ENCODE results near the gene TLE5.
"Not testable (repeated sequence)": the region's sequence is repeated elsewhere in the genome, so short reads cannot be mapped to it uniquely, and the experiment has no call there.

The TLE5 gene

DNA sequence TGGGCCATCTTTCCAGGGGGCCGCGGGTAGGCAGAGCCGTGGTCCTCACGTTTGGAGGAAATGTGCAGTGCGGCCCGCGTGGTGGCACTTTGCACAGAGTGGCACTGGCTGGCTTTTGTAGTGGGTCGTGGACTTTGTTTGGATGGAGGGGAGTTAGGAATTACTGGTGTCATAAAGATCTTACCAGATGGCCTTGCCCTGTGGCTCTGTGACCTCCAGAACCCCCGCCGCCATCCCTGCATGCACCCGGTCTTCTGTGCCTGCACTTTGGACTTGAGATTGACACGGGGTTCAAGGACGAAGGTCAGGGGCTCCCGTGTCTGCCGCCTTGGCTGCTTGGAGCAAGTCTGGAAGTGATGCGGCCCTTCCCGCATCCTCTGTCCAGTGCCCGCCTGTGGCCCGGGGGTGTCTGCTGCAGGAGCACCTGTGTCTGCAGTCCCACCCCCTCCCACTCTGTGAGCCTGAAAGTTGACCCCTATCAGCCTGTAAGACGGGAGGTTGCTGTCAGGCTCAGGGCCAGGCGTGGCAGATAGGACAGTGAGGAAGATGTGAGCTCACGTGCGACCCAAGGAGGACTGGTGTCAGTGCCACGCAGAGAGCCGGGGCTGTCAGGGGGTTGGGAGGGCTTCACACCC, 34.1 kb upstream of the TLE5 start:
- no peak for DNase-seq

DNA sequence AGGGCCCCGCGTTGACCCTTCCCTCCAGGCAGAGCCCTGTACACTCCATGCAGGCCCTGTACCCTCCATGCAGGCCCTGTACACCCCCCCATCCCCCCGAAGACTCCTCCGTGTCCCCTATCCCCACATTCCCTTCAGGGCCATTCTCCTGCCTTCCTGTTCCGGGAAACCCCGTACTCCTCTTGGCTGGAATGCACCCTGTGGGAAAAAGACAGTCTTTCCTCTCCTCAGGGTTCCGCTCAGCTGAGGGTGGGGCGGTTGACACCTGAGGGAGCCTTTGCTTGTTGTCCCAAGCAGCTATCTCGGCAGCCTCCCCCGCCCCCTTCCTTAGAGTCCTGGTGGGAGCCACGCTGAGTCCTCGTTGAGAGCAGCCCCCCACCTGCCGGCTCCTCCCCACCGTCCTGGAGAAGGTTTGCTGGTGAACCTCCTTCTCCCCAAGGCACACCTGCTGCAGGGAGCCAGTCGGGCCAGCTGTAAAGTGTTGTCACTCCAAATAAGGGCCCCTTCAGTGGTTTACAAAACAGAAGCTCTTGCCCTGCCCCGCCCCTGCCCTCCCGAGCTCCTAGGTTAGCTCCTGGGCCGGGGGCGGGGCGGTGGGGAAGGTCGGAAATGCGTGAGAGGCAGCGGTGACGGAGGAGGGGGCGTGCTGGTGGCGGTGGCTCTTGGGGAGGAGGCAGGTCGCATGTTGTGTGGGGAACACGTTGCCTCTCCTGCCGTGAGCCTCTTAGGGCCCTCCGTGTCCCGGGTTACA, 33.3 kb upstream of the TLE5 start:
- DNase-seq: no peak

DNA sequence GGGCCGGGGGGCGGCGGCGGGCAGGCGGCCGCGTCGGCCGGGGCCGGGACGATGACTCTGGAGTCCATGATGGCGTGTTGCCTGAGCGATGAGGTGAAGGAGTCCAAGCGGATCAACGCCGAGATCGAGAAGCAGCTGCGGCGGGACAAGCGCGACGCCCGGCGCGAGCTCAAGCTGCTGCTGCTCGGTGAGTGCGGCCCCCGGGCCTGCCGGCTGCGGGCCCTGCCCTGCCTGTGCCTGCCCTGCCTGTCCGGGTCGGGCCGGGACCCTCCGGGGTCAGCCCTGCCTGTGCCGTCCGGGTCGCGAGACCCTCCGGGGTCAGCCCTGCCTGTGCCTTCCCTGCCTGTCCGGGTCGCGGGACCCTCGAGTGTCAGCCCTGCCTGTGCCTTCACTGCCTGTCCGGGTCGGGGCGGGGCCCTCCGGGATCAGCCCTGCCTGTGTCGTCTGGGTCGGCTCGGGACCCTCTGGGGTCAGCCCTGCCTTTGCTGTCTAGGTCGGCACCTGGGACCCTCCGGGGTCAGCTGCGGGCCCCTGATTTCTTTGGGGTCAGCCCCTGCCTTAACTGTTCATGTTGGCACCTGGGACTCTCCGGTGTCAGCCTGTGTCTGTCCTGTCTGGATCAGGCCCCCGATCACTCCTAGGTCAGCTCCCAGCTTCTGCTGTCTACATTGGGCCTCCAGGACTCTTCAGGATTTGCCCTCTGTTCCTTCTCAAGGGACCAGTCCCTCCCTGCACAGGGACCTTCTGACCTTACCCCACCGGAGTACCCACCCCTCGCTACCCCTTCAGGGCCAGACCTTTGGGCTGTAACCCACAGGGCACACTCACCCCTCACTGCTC, 32.5 kb upstream of the TLE5 start:
- no peak for DNase-seq

DNA sequence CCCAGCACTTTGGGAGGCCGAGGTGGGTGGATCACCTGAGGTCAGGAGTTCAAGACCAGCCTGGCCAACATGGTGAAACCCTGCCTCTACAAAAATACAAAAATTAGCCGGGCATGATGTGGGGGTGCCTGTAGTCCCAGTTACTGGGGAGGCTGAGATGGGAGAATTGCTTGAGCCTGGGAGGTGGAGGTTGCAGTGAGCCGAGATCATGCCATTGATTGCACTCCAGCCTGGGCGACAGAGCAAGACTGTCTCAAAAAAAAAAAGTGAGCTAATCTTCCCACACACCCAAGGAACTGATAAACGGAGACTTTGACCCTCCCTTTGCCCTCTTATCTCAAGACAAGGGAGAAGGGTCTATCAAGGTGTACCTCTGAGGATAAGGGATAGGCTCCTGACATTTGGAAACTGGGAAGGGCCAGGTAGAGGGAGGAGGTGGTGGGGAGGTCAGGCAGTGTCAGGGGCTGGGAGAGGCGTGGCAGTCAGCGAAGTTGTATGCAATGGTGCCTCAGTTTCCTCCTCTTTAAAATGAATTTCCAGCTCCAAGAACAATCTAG, 27.1 kb upstream of the TLE5 start:
- not testable (repeated sequence) for DNase-seq

DNA sequence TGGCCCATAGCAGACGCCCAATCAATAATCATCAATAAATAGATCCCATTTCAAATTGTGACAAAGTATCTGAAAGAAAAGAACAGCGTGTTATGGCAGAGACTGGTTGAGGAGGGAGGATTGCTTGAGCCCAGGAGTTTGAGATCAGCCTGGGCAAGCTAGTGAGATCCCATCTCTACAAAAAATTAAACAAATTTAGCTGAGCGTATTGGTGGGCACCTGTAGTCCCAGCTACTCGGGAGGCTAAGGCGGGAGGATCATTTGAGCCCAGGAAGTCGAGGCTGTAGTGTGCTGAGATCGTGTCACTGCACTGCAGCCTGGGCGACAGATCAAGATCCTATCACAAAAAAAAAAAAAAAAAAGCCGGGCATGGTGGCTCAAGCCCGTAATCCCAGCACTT, 25.5 kb upstream of the TLE5 start:
- DNase-seq: no peak

DNA sequence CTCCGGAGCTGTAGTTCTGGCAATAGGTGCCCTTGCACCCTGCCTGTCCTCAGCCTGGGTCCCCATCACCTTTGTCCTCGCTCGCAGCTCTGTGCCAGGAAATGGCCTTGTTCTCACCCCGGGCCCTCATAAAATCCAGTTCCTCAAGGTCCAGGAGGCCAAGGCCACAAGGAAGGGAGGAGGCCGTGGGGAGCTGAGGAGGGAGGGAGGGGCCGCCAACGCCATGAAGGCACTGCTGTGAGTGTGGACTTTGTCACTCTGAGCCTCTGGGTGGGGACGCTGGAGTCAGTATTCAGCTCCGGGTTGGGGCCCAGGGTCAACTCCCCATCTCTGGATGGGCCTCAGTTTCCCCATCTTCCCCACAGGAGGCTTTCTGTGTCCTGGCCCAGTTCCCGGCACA, 22.6 kb upstream of the TLE5 start:
- no peak for DNase-seq

DNA sequence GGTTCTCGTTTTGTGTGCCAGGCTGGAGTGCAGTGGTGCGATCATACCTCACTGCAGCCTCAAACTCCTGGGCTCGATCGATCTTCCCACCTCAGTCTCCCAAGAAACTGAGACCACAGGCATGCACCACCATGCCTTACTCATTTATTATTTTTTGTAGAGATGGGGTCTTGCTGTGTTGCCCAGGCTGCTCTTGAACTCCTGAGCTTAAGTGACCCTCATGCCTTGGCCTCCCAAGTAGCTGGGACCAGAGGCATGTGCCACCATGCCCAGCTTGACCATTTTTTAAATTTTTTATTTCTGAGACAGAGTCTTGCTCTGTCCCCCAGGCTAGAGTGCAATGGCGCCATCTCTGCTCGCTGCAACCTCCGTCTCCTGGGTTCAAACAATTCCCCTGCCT, 21.7 kb upstream of the TLE5 start:
- no peak for DNase-seq

DNA sequence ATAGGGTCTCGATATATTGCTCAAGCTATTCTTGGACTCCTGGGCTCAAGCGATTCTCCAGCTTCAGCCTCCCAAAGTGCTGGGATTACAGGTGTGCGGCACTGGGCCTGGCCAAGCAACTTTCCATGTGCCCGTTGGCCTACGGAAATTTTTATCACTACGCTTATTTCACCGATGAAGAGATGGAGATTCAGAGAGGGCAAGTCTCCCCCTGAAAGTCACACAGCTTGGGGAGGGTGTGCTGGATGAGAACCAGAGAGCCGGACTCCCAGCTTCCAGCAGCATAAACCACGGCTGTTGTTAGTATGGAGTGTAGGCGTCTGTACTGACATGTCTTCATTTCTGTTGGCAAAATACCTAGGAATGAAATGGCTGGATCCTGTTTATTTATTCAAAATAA, 20.0 kb upstream of the TLE5 start:
- DNase-seq: no peak

DNA sequence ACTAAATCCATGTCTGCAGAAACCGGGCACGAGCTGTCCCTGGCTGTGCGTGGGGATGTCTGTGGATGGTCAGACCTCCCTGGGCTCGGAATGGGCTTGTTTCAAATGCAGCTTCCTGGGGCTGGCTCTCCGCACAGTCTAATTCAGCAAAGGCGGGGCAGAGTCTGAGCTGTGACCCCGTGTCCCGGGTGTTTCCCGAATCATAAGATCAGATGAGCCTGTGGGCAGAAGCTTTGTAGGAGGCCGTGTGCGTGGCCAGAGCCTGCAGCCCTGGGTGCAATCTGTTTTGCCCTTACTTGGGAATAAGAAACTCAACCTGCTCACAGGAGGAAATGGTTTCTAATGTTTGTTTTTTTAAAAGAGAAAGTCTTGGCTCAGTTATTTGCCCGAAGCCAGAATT, 18.0 kb upstream of the TLE5 start:
- no peak for DNase-seq

DNA sequence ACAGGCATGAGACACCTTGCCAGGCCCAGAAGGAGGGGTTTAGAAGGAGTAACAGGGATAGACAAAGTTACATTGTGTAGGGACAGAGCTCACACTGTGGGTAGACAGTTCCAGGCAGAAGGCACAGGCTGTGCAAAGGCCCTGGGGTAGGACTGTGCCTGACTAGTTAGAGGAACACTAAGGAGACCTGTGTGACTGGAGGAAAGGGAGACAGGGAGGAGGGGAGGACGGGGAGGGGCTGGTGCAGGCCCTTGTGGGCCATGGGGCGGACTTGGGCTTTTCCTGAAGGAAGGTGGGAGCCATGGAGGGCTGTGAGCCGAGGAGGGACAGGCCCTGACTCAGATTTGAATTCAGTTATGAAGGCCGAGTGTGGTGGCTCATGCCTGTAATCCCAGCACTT, 17.3 kb upstream of the TLE5 start:
- DNase-seq: no peak

DNA sequence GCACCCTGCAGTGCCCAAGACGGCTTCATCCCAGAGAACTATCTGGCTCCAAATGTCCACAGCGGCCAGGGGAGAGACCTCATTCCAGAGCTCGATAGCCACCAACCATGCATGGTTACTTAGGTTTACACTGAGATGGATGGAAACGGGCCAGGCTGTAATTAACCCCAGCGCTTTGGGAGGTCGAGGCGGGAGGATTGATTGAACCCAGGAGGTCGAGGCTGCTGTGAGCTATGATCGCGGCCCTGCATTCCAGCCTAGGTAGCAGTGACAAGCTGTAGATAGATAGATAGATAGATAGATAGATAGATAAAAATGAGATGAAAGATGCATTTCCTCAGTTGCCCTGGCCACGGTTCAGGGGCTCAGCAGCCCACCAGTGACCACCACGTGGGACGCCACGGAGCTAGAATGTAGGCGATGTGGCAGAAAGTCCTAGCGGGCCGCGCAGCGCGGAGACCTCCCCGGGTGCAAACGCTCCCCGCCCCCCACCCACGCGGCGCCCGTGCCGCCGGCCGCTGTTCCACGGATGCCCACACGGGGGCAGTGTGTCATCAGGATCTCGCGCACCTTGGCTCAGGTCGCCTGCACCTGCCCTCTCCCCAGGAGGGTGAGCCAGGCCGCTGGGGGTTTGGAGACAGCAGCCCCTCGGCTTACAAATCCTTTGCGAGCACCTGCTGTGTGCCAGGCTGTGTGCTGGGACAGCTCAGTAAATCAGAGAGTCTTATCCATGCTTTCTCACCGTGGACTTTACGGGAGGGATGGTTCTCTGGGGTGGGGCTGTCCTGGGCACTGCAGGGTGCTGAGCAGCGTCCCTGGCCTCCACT, 13.5 kb upstream of the TLE5 start:
- no peak for DNase-seq

DNA sequence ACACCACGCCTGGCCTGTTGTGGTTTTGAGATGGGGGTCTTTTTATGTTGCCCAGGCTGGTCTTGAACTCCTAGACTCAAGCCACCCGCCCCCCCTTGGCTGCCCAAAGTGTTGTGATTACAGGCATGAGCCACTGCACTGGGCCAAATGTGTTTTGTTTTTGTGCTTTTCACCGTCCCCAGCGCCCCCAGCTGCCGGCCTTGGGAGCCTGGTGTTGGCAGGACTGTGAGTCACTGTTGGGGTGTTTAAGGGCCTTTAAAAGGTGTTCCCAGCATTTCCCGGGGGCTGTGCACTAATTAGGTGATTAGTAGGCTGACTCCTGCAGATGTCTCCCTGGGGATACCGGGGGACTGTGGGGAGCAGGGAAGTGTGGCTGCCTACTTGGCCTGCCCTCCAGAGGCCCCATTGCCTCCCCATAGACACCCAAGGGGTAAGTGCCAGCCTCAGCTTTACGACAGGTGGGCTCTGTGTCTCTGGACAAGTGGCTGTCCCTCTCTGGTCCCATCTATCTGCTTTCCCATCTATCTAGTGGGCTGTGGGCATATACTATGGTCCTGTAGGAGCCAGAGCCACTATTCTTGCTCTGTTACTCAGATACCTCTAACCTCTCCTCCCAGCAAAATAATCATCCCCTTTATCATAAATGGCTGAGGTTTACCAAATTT, 11.8 kb upstream of the TLE5 start:
- no peak for DNase-seq

DNA sequence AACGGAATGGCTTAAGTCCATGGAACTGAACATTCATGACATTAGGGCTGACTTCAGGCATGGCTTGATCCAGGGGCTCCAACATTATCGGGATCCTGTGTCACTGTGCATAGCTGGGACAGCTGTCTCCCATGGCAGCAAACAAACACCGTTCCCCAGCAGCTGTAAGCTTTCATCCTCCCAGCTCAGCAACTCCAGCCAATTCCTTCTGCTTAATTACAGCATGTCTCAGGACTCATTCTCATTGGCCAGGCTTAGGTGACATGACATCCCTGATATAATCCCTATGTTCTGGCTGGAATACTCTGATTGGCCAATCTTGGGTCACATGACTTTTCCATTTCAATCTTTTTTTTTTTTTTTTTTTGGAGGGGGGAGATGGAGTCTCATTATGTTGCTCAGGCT, 10.9 kb upstream of the TLE5 start:
- DNase-seq: no peak

DNA sequence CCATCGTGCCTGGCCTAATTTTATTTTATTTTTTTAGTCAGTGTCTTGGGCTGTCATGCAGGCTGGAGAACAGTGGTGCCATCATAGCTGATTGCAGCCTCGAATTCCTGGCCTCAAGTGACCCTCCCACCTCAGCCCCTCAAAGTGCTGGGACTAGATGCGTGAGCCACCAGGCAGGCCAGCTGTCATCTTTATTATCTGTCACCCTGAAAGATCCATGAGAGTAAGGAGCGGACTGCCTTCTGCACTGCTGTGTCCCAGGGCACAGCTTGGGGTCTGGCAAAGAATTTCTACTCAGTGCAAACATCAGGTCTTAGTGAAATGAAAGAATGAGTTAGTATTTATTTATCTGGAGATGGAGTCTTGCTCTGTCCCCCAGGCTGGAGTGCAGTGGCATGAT, 9.5 kb upstream of the TLE5 start:
- no peak for DNase-seq

DNA sequence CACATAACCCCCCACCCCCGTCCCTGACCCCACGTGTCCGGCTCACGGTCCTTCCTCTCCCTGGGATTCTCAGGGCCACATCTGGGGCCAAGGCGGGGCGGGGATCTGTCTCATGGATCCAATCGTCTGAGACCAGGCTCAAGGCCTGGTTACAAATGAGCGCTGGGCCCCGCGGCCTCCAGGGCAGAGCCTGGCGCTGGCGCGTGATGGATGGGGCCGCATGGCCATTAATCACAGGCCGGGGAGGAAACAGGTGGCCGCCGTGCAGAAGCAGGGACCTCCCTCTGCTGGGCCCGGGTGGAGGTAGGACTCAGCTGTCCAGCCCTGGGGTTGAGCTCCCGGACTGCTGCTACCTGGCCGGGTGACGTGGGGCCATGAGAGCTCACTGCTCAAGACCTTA, 5.8 kb upstream of the TLE5 start:
- DNase-seq: no peak

DNA sequence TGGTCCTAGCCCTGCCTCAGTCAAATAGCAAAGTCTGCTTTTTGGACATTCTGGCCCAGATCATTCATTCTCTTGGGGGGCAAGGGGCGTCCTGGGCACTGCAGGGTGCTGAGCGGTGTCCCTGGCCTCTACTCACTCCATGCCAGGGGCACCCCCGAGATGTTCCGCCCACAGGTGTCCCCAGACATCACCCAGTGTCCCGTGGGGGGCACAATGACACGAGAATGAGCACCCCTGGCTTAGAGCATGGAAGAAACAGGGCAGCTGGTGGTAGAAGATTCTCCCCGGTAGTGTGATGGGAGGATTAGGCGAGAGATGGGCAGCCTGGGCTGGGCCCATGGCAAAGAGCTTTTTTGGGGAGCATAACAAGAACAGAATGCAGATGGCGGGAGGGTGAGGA, 5.3 kb upstream of the TLE5 start:
- no peak for DNase-seq

DNA sequence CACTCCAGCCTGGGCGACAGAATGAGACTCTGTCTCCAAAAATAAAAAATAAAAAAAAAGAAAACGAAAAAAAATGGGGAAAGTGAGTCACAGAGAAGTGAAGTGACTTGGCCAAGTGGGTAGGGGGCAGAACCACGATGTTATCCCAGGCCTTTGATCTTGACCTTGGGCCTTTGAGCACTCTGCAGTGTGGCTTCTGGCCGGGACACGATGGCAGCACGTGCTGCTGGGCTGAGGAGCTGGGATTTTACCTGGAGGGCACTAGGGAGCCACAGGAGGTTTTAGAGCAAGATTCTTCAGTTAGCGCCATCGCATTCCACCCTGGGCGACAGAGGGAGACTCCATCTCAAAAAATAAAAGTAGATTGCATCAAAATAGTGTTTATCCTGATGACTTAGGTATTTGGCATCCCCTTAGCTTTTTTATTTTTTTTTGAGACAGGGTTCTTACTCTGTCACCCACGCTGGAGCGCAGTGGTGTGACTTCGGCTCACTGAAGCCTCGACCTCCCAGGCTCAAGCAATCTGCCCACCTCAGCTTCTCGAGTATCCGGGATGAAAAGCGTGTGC, 4.3 kb upstream of the TLE5 start:
- DNase-seq: no peak

DNA sequence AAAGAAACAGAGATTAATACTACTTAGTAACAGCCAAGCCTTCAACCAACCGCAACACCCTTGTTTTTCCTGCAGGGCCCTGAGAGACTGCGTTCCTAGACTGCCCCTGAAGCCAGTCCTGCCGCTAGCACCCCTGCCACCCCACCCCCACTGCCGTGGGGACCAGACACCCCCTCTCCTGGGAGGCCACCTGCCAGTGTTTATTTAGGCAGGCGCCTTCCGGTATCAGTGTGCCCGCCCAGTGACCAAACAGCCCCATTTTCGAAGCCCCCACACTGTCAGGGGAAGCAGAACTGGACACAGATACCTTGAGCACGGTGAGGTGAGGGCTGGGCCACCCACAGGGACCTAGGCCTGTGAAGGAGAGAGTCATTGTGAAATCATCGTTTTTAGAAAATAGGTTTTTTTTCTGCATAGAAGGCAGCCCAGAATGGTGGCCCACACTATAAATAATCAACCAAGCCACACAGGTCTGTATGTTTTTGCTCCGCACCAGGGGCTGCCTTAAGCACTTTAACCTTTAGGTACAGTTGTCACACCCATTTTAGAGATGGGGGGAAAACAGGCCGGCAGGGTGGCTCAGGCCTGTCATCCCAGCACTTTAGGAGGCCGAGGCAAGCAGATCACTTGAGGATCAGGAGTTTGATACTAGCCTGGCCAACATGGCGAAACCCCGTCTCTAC, 3.5 kb upstream of the TLE5 start:
- no peak for DNase-seq

DNA sequence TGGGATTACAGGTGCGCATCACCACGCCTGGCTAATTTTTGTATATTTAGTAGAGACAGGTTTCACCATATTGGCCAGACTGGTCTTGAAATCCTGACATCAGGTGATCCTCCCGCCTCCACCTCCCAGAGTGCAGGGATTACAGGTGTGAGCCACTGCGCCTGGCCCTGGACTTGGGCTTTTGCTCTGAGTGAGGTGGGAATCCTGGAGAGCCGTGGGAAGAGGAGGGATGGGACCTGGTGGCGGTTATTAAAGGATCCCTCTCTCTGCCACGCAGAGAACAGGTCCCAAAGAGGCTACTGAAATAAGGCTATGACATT, 1.7 kb upstream of the TLE5 start:
- DNase-seq: no peak

DNA sequence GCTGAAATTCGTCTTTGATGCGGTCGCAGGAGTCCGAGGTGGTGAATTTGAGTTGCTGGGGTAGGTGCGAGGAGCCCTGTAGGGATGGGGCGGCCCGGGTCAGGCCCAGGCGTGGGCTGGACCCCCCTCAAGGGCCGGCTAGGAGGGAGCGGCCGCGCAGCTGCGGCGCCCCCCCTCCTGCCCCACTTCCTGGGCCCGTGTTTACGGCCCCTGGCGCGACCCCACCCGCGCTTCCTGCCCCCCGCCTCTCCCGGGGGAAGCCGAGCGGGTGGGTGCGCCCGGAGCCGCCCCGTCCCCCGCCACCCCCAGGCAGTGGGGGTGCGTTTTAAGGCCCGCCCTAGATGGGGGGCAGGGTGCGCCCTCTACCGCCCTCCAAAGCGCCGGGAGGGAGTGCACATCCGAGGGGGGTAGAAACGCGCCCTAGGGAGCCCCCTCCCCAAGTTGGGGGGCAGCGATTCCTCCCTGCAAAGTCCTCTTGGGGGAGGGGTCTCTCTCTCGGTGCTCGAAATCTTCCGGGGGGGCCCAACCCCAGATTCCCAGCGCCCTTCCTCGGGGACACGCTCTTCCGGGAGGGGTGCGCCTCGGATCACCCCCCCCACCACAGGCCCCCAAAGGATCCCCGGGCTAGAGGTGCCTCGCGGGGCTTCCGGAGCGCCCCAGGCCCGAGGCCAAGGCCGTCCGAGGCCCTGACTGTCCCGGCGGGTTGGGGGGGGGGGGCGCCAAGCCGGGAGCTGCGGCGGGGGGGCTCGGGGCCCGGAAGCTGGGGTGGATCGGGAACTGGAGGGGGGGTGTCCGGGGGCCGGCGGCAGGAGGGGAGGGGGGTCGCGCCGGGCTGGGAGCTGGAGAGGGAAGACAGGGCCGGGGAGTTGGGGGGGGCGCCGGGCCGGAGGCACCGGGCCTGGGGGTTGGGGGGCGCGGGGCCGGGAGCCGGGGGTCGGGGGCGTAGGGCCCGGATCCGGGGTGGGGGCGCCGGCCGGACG, 823 bp downstream of the TLE5 start:
- no peak for DNase-seq

All from amniotic stem cell (primary cell).